GM21515 (cell line): ENCODE results near the gene LHPP.

Experiments used
- ATAC-seq: cut with Tn5 transposase; IDR thresholded peaks from one replicate; pipeline ENCODE4 v1.9.1; 2021; ENCODE audit not compliant: unreplicated experiment

Gene LHPP

DNA sequence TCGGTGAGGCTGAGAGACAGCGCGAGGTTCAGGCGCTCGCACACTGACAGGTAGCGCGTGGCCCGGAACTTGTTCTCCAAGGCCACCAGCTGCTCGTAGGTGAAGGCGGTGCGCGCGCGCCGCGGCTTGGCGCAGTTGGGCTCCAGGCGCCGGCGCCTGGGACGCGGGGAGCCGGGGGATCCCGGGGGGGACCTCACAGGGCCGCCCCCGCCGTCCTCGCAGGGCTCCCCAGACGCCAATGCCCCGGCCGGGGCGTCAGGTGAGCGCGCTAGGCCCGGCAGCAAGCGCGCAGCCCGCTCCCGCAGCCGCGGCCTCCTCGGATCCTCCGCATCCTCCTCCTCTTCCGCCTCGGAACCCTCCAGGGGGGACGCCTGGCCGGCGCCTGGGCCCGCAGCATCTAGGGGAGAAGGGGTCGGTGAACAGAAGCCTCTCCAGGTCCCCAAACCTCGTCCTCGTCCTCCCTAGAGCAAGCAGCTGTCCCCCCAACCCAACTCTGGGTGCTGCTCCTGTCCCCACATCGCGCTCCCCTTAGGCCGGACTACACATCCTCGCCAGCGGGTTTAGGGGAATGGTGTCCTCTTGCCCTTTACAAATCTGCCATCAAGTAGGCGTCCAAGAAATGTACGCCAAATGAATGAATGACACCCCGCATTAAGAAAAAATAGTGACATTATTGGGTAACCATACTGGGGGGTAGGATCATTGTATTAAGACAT lies 13.7 kb upstream of the LHPP start:
- no peak for ATAC-seq

GRCh38 chr10:124448696-124449169 lies 12.9 kb upstream of the LHPP start:
- no peak for ATAC-seq

DNA sequence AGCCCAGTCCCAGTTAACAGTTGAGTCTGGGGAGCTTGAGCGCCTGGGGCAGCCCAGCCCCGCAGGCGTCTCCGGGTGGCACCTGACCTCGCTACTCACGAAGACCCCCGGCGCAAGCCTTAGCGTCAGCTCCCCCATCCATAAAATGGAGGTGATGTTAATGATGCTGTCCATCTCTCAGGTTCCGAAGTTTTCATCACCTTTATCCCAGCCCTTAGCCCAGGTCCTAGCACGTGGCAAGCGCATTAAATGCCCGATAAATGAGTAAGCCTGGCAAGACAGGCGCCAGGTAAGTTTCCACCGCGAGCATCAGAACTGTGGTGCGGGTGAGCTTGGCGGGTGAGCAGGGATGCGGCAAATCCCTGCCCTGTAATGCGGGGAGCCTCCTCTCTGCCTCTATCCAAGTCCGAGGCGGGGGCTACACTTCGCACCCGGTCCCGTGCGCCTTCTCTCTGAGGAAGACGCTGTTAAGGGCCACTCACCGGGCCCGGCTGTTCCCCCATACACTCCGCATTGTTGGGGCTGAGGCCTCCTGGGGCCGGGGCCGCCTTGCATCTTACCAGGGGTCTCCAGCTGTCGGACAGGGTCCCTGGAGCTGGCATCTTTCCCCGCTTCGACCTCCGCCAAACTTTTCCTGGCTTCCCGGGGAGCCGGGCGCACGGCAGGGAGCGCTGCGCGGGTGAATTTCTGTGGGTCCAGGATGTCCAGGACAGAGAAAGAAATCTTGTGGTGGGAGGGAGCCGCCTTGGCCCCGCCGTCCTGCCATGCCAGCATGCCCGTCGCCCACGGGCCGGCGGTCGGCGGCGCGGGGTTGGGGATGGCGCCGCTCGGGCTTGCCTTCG lies 12.2 kb upstream of the LHPP start:
- no peak for ATAC-seq

GRCh38 chr10:124450012-124450782 lies 11.4 kb upstream of the LHPP start, which contains the start of gene NKX1-2:
TSS of gene NKX1-2 (minus strand) at chr10:124450035. CDS start at chr10:124449943, 92 bp downstream.
- no peak for ATAC-seq

DNA sequence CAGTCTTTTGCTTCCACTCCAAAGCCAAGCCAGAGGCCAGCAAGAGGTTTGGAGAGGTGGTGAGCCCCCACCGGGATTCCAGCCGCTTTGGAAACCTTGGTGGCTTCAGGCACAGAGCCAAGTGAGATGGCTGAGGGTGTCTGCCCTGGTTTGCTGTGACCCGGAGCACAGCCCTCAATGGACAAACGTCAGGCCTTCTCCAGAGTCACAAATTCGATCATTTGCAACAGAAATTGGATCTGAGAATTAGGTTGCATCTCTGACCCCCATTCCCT lies 10.9 kb upstream of the LHPP start:
- no peak for ATAC-seq

DNA sequence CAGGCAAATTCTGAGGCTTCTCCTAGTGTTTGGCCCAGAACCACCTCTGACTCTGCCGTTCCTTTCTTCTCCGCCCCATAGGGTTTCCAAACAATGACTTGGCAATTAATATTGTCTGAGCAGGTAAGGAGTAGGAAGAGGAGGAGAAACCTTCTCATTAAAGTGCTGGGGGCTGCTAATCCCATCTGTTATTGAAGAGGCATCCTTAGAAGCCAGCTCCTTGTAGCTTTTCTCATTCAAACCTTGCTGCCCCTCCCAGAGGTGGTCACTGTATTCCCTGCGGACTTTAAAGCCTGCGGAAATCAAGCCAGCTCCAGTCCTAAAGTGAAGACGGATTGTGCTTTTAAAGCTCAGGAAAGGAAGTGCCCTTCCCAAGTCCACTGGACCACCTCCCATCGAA lies 10.3 kb upstream of the LHPP start:
- ATAC-seq = no peak

- ATAC-seq = no peak
Measured at GRCh38 chr10:124453960-124454610, 7.5 kb upstream of the LHPP start.

- ATAC-seq = no peak
Measured at GRCh38 chr10:124455441-124455840, 6.2 kb upstream of the LHPP start.

- ATAC-seq = no peak
Measured at GRCh38 chr10:124458473-124458872, 3.1 kb upstream of the LHPP start.

- ATAC-seq = no peak
Measured at GRCh38 chr10:124458889-124459288, 2.7 kb upstream of the LHPP start.

GRCh38 chr10:124459395-124459794 lies 2.2 kb upstream of the LHPP start:
- no peak for ATAC-seq

- no peak for ATAC-seq
Measured at GRCh38 chr10:124460144-124460543, 1.5 kb upstream of the LHPP start.

GRCh38 chr10:124462348-124462695 lies 699 bp downstream of the LHPP start:
- no peak for ATAC-seq

DNA sequence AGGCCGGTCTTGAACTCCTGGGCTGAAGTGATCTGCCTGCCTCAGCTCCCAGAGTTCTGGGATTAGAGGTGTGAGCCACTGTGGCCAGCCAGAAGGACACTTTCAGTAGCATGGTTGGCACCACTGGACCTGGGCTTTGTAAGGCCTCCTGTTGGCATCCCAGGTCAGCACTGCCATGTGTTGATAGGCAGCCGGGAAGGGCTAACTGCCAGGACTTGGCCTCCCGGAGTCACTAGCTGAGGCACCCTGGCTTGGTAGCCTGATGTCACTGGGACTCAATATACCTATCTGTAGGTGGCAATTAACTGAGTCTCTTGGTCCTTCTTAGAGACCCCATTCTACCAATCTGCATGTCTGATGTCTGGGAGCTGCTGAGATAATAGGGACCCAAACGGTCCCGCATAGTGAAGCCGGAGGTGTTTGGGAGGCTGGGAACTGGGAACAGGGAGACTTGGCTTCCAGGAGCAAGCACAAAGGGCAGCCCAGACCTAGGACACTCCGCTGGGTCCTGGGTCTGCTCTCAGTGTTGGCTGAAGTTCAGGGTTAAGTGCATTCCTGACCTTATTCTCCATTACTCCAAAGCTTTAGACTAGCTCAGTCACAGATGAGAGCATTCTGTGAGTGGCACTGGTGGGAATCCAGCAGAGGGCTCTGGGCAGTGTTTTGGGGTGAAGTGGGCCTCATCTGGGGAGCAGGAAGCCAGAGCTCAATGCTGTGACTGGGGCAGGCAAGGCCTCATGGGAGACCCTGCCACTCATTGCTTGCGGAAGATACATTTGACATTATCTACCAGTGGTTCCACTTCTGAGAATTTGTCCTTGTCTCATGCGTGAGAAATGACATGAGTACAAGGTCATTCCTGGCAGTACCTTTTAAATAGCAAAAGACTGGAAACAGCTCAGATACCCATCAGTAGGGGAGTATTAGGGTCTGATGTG lies 2.7 kb downstream of the LHPP start:
- ATAC-seq = no peak

- ATAC-seq = peak; percentile 50
Measured at GRCh38 chr10:124465003-124465776, 3.6 kb downstream of the LHPP start.

GRCh38 chr10:124465777-124466488 lies 4.3 kb downstream of the LHPP start:
- no peak for ATAC-seq

DNA sequence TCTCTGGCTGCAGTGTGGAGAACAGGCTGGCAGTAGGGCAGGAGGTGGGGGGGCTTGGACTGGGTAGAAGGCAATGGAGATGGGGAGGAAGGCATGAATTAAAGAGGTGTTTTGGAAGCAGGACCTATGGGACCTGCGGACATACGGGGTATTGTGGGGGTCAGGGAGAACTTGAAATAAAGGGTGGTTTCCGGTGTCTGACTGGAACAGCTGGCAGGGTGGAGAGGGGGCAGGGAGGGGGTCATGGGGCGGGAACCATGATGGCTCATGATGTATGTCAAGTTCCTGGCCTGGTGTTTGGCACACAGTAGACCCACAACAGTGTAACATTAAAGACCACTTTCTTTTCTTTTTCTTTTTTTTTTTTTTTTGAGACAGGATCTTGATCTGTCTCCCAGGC lies 5.5 kb downstream of the LHPP start:
- no peak for ATAC-seq

- ATAC-seq = no peak
Measured at GRCh38 chr10:124468624-124469023, 7.0 kb downstream of the LHPP start.
